OCI-LY7 (cell line): Measurements from ENCODE around the gene FHOD3. TPM values are rescaled to one million over a fixed set of nuclear protein-coding genes. Genes with fewer than 3 reads are reported as not detected.

Experiments
- BruUV-seq: library from RNA; stranded (reverse); fragments of 400-500 nt; replicated peaks from 2 replicates; lab custom pipeline; 2021; lab: Mats Ljungman, UMichigan
- CTCF ChIA-PET: fragments of 300-600 bp; sonication (Branson Sonifier 250); formaldehyde crosslinking; loops from one replicate; lab custom pipeline; 2022; ENCODE audit warnings: antibody characterized with exemption; ENCODE audit not compliant: unreplicated experiment; lab: Charles Lee
- POLR2A ChIA-PET: fragments of 300-600 bp; sonication (Branson Sonifier 250); formaldehyde crosslinking; loops from one replicate; lab custom pipeline; 2022; ENCODE audit warnings: antibody characterized with exemption; lab: Charles Lee
- DNase-seq: peaks from one replicate; pipeline ENCODE4 v3.0.0-alpha.2; 2015; ENCODE audit warnings: low spot score
- H2AFZ ChIP-seq: fragments of 200-600 bp; sonication (generic), shearing (Covaris generic); 2 replicates; pipeline ENCODE4 v1.6.1; 2014; ENCODE audit warnings: mild to moderate bottlenecking, antibody characterized with exemption, low read length, moderate library complexity
- H3K27ac ChIP-seq: fragments of 200-600 bp; sonication (generic); 2 replicates; pipeline ENCODE4 v1.5.1; 2014; ENCODE audit warnings: mixed run types, low read depth, mild to moderate bottlenecking, moderate library complexity, low read length, inconsistent platforms; ENCODE audit not compliant: poor library complexity, severe bottlenecking
- H3K36me3 ChIP-seq: fragments of 200-600 bp; sonication (generic); 2 replicates; pipeline ENCODE4 v1.6.1; 2014; ENCODE audit warnings: mild to moderate bottlenecking, antibody characterized with exemption, low read length, moderate library complexity, mixed read lengths; ENCODE audit not compliant: insufficient read depth
- H3K4me1 ChIP-seq: fragments of 200-600 bp; sonication (generic); 2 replicates; pipeline ENCODE4 v1.5.1; 2014; ENCODE audit warnings: mild to moderate bottlenecking, low read length; ENCODE audit not compliant: insufficient read depth, poor library complexity, severe bottlenecking
- H3K4me2 ChIP-seq: fragments of 200-600 bp; sonication (generic); 2 replicates; pipeline ENCODE4 v1.6.1; 2014; ENCODE audit warnings: mild to moderate bottlenecking, low read length
- H3K4me3 ChIP-seq: fragments of 200-600 bp; sonication (generic); 2 replicates; pipeline ENCODE4 v1.5.1; 2014; ENCODE audit warnings: mild to moderate bottlenecking, low read depth, low read length; ENCODE audit not compliant: poor library complexity, severe bottlenecking
- H3K79me2 ChIP-seq: fragments of 200-600 bp; sonication (generic); 2 replicates; pipeline ENCODE4 v1.6.1; 2016; ENCODE audit warnings: low read depth, mild to moderate bottlenecking, low read length, moderate library complexity, mixed read lengths; ENCODE audit not compliant: insufficient read depth
- H3K9me2 ChIP-seq: fragments of 200-600 bp; sonication (generic); 2 replicates; pipeline ENCODE4 v1.6.1; 2016; ENCODE audit warnings: mild to moderate bottlenecking, low read length, mixed read lengths; ENCODE audit not compliant: insufficient read depth
- H3K9me3 ChIP-seq: fragments of 200-600 bp; sonication (generic); 2 replicates; pipeline ENCODE4 v1.6.1; 2014; ENCODE audit warnings: mild to moderate bottlenecking, mixed run types, low read length, mixed read lengths
- H4K20me1 ChIP-seq: fragments of 200-600 bp; sonication (generic); 2 replicates; pipeline ENCODE4 v1.6.1; 2014; ENCODE audit warnings: mild to moderate bottlenecking, antibody characterized with exemption, low read length, moderate library complexity, mixed read lengths; ENCODE audit not compliant: insufficient read depth
- EZH2phosphoT487 ChIP-seq: fragments of 200-600 bp; sonication (generic); IDR thresholded peaks from 2 replicates; pipeline ENCODE4 v1.6.1; 2018; ENCODE audit warnings: low read depth, borderline replicate concordance, mild to moderate bottlenecking, mixed run types, antibody characterized with exemption, low read length, moderate library complexity, mixed read lengths
- intact Hi-C: fragments of 100-400 bp; cut with micrococcal nuclease; formaldehyde crosslinking; loops from one replicate; pipeline ENCODE4 v1.10.0; 2022; ENCODE audit not compliant: unreplicated experiment
- total RNA-seq, 2 experiments: library from RNA; depleted of rRNA in 1 of 2; stranded (reverse); fragments of >200 nt in 1 of 2; shearing (Covaris generic) in 1 of 2; gene quantifications; 2 replicates each; pipeline ENCODE4 v1.2.3, GENCODE V29; 2014 to 2022
- TF ChIP-seq, protein P1 (sequence below): fragments of 200-600 bp; sonication (generic); conservative IDR thresholded peaks from 2 replicates; pipeline ENCODE4 v1.5.1; 2014; ENCODE audit warnings: mild to moderate bottlenecking, antibody characterized with exemption, low read length, moderate library complexity, mixed read lengths

FHOD3 gene
- total RNA-seq, 2 experiments from 2014 or later: 0.06 to 2.4 TPM

DNA sequence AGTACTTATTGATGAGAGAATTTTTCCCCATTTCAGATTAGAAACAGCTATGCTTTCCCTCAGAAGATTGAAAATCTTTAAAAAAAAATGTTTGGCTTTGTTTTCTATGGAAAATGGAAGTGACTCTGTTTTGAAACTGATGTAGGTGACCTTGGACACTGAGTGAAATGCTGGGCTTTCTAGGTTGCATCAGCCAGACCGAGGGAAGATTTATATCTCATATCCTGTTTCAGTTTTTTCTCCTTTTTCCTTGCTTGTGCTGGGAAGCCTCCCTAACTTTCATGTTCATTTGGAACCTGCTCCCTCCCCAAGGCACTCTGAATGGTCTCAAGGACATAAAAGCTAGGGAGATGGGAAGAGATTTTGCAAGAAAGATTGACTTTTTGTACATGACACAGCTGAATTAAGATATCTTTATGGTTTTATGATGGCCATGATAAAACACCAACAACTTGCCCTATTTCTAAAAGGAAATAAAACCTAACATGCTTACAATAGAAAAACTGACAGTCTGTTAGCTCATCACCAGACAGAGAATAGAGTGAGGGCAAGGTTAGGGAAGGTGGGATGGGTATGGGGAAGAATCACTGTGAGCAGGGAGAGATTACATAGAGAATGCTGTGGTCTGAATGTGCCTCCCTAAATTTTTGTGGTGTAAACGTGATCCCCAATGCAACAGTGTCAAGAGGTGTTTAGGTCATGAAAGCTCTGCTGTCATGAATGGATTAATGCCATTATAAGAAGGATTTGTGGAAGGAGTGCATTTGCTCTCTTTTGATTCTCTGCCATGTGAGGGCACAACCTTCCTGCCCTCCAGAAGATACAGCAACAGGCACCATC, 281.6 kb downstream of the FHOD3 start:
- no peak for DNase-seq
- no peak for TF ChIP-seq EZH2phosphoT487
- TF ChIP-seq, protein P1, sequence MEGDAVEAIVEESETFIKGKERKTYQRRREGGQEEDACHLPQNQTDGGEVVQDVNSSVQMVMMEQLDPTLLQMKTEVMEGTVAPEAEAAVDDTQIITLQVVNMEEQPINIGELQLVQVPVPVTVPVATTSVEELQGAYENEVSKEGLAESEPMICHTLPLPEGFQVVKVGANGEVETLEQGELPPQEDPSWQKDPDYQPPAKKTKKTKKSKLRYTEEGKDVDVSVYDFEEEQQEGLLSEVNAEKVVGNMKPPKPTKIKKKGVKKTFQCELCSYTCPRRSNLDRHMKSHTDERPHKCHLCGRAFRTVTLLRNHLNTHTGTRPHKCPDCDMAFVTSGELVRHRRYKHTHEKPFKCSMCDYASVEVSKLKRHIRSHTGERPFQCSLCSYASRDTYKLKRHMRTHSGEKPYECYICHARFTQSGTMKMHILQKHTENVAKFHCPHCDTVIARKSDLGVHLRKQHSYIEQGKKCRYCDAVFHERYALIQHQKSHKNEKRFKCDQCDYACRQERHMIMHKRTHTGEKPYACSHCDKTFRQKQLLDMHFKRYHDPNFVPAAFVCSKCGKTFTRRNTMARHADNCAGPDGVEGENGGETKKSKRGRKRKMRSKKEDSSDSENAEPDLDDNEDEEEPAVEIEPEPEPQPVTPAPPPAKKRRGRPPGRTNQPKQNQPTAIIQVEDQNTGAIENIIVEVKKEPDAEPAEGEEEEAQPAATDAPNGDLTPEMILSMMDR: no peak
- BruUV-seq: no TSS peak

DNA sequence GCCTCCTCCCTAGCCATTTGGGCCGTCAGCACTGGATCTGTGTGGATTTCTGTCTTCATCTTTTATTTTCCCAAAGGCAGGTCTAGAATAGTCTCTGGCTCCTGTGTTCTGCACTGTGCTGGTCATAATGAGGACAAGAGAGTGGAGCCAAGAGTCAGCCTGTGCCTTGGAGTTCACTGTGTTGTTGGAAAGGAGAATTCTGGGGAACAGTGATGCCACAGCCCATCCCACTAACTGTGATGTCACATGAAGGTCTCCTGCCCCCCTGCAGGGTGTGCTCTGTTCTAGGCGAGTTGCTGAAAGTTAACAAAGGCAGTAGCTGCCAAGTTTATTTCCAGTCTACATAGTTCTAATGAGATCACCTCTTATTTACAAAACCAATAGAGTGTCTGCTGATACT, 282.8 kb downstream of the FHOD3 start:
- Histone ChIP-seq H3K9me2 (no peaks in the 10 kb centered on the region), H3K4me1 (no peaks in the 10 kb centered on the region), H2AFZ (no peak overlapping the region), H3K79me2 (no peaks in the 10 kb centered on the region), H3K27ac (no peak overlapping the region), H3K4me3 (no peak overlapping the region), H3K4me2 (no peak overlapping the region), H4K20me1 (no peaks in the 10 kb centered on the region), H3K36me3 (no peaks in the 10 kb centered on the region), H3K9me3 (no peaks in the 10 kb centered on the region)
- ChIA-PET CTCF (no interaction called here), POLR2A (no interaction called here)
- DNase-seq: no peak
- TF ChIP-seq, protein P1: no peak
- no peak for TF ChIP-seq EZH2phosphoT487
- BruUV-seq: no TSS peak
- intact Hi-C loops: no loop called here

More for the DNA sequence above, 281.6 kb downstream of the FHOD3 start:
- H3K4me3 ChIP-seq: no peak overlapping the region
- H4K20me1 ChIP-seq: no peaks in the 10 kb centered on the region
- intact Hi-C loops: no loop called here
- H3K4me1 ChIP-seq: no peaks in the 10 kb centered on the region
- no peak overlapping the region for H3K4me2 ChIP-seq
- ChIA-PET POLR2A (interaction anchor here (0.7 kb wide), 1 partner anchor 23 kb away, joined by 4 read pairs; no protein-coding TSS in a partner anchor), CTCF (no interaction called here)
- no peaks in the 10 kb centered on the region for H3K9me3 ChIP-seq
- no peak overlapping the region for H2AFZ ChIP-seq
- no peaks in the 10 kb centered on the region for H3K36me3 ChIP-seq
- no peak overlapping the region for H3K27ac ChIP-seq
- no peaks in the 10 kb centered on the region for H3K9me2 ChIP-seq
- no peaks in the 10 kb centered on the region for H3K79me2 ChIP-seq
